Measurements from ENCODE around the gene REL. TPM values are rescaled to one million over a fixed set of nuclear protein-coding genes. Genes with fewer than 3 reads are reported as not detected.

REL gene
- total RNA-seq, 1 donor from 2014 or later = 6.8 TPM

- no peaks in the 10 kb centered on the region for H3K4me1 ChIP-seq (ENCODE audit: control insufficient read depth in 3 of 3, insufficient read depth in 3 of 3, low read length in 3 of 3)
- no peaks in the 10 kb centered on the region for H3K9me3 ChIP-seq (ENCODE audit: control insufficient read depth in 3 of 3, low read length in 3 of 3)
- no peak overlapping the region for H3K4me3 ChIP-seq (ENCODE audit: low read length in 3 of 3)
- no peaks in the 10 kb centered on the region for H3K27me3 ChIP-seq (ENCODE audit: control insufficient read depth in 3 of 3, insufficient read depth in 3 of 3, low read length in 3 of 3)
- no peak overlapping the region for H3K27ac ChIP-seq (ENCODE audit: low read depth, low read length)
- no peaks in the 10 kb centered on the region for H3K36me3 ChIP-seq (ENCODE audit: control insufficient read depth in 3 of 3, insufficient read depth in 3 of 3, low read length in 3 of 3)
- no peak overlapping the region for H3K9ac ChIP-seq (ENCODE audit: low read depth in 1 of 3, low read length in 3 of 3)
Observed at GRCh38 chr2:60844105-60844504, 37.3 kb upstream of the REL start.

GRCh38 chr2:60847854-60848253 is 33.5 kb upstream of the REL start:
- no peaks in the 10 kb centered on the region for H3K9me3 ChIP-seq (ENCODE audit: control insufficient read depth in 3 of 3, low read length in 3 of 3)
- no peaks in the 10 kb centered on the region for H3K27me3 ChIP-seq (ENCODE audit: control insufficient read depth in 3 of 3, insufficient read depth in 3 of 3, low read length in 3 of 3)
- no peaks in the 10 kb centered on the region for H3K36me3 ChIP-seq (ENCODE audit: control insufficient read depth in 3 of 3, insufficient read depth in 3 of 3, low read length in 3 of 3)
- no peaks in the 10 kb centered on the region for H3K4me1 ChIP-seq (ENCODE audit: control insufficient read depth in 3 of 3, insufficient read depth in 3 of 3, low read length in 3 of 3)
- no peak overlapping the region for H3K4me3 ChIP-seq (ENCODE audit: low read length in 3 of 3)
- H3K9ac ChIP-seq (ENCODE audit: low read depth in 1 of 3, low read length in 3 of 3) = no peak overlapping the region
- no peak overlapping the region for H3K27ac ChIP-seq (ENCODE audit: low read depth, low read length)

- no peaks in the 10 kb centered on the region for H3K9me3 ChIP-seq (ENCODE audit: control insufficient read depth in 3 of 3, low read length in 3 of 3)
- no peaks in the 10 kb centered on the region for H3K4me1 ChIP-seq (ENCODE audit: control insufficient read depth in 3 of 3, insufficient read depth in 3 of 3, low read length in 3 of 3)
- H3K36me3 ChIP-seq (ENCODE audit: control insufficient read depth in 3 of 3, insufficient read depth in 3 of 3, low read length in 3 of 3) = no peaks in the 10 kb centered on the region
- H3K27ac ChIP-seq (ENCODE audit: low read depth, low read length) = no peak overlapping the region
- H3K27me3 ChIP-seq (ENCODE audit: control insufficient read depth in 3 of 3, insufficient read depth in 3 of 3, low read length in 3 of 3) = no peaks in the 10 kb centered on the region
- no peak overlapping the region for H3K4me3 ChIP-seq (ENCODE audit: low read length in 3 of 3)
- H3K9ac ChIP-seq (ENCODE audit: low read depth in 1 of 3, low read length in 3 of 3) = no peak overlapping the region
Observed at GRCh38 chr2:60849187-60849586, 32.2 kb upstream of the REL start.

- Histone ChIP-seq H3K36me3 (ENCODE audit: control insufficient read depth in 3 of 3, insufficient read depth in 3 of 3, low read length in 3 of 3) (no peaks in the 10 kb centered on the region), H3K27ac (ENCODE audit: low read depth, low read length) (peak overlapping the region; percentile 23), H3K4me1 (ENCODE audit: control insufficient read depth in 3 of 3, insufficient read depth in 3 of 3, low read length in 3 of 3) (no peaks in the 10 kb centered on the region), H3K9ac (ENCODE audit: low read depth in 1 of 3, low read length in 3 of 3) (no peak overlapping the region), H3K27me3 (ENCODE audit: control insufficient read depth in 3 of 3, insufficient read depth in 3 of 3, low read length in 3 of 3) (no peaks in the 10 kb centered on the region), H3K4me3 (ENCODE audit: low read length in 3 of 3) (no peak overlapping the region), H3K9me3 (ENCODE audit: control insufficient read depth in 3 of 3, low read length in 3 of 3) (no peaks in the 10 kb centered on the region)
Observed at GRCh38 chr2:60852282-60852860, 29.0 kb upstream of the REL start.

GRCh38 chr2:60853531-60853930 is 27.8 kb upstream of the REL start:
- H3K9ac ChIP-seq (ENCODE audit: low read depth in 1 of 3, low read length in 3 of 3) = no peak overlapping the region
- no peak overlapping the region for H3K27ac ChIP-seq (ENCODE audit: low read depth, low read length)
- no peaks in the 10 kb centered on the region for H3K27me3 ChIP-seq (ENCODE audit: control insufficient read depth in 3 of 3, insufficient read depth in 3 of 3, low read length in 3 of 3)
- no peaks in the 10 kb centered on the region for H3K4me1 ChIP-seq (ENCODE audit: control insufficient read depth in 3 of 3, insufficient read depth in 3 of 3, low read length in 3 of 3)
- H3K9me3 ChIP-seq (ENCODE audit: control insufficient read depth in 3 of 3, low read length in 3 of 3) = no peaks in the 10 kb centered on the region
- no peak overlapping the region for H3K4me3 ChIP-seq (ENCODE audit: low read length in 3 of 3)
- H3K36me3 ChIP-seq (ENCODE audit: control insufficient read depth in 3 of 3, insufficient read depth in 3 of 3, low read length in 3 of 3) = no peaks in the 10 kb centered on the region

GRCh38 chr2:60855989-60856669 is 25.2 kb upstream of the REL start:
- Histone ChIP-seq H3K9ac (ENCODE audit: low read depth in 1 of 3, low read length in 3 of 3) (no peak overlapping the region), H3K9me3 (ENCODE audit: control insufficient read depth in 3 of 3, low read length in 3 of 3) (no peaks in the 10 kb centered on the region), H3K27me3 (ENCODE audit: control insufficient read depth in 3 of 3, insufficient read depth in 3 of 3, low read length in 3 of 3) (no peaks in the 10 kb centered on the region), H3K36me3 (ENCODE audit: control insufficient read depth in 3 of 3, insufficient read depth in 3 of 3, low read length in 3 of 3) (no peaks in the 10 kb centered on the region), H3K4me1 (ENCODE audit: control insufficient read depth in 3 of 3, insufficient read depth in 3 of 3, low read length in 3 of 3) (no peaks in the 10 kb centered on the region), H3K27ac (ENCODE audit: low read depth, low read length) (no peak overlapping the region), H3K4me3 (ENCODE audit: low read length in 3 of 3) (no peak overlapping the region)

- Histone ChIP-seq H3K27ac (ENCODE audit: low read depth, low read length) (no peak overlapping the region), H3K4me1 (ENCODE audit: control insufficient read depth in 3 of 3, insufficient read depth in 3 of 3, low read length in 3 of 3) (no peaks in the 10 kb centered on the region)
Observed at GRCh38 chr2:60857056-60857455, 24.3 kb upstream of the REL start.

GRCh38 chr2:60858897-60859311 is 22.5 kb upstream of the REL start:
- no peaks in the 10 kb centered on the region for H3K36me3 ChIP-seq (ENCODE audit: control insufficient read depth in 3 of 3, insufficient read depth in 3 of 3, low read length in 3 of 3)
- H3K4me3 ChIP-seq (ENCODE audit: low read length in 3 of 3) = no peak overlapping the region
- H3K9ac ChIP-seq (ENCODE audit: low read depth in 1 of 3, low read length in 3 of 3) = no peak overlapping the region
- H3K27me3 ChIP-seq (ENCODE audit: control insufficient read depth in 3 of 3, insufficient read depth in 3 of 3, low read length in 3 of 3) = no peaks in the 10 kb centered on the region
- no peak overlapping the region for H3K27ac ChIP-seq (ENCODE audit: low read depth, low read length)
- no peaks in the 10 kb centered on the region for H3K4me1 ChIP-seq (ENCODE audit: control insufficient read depth in 3 of 3, insufficient read depth in 3 of 3, low read length in 3 of 3)
- H3K9me3 ChIP-seq (ENCODE audit: control insufficient read depth in 3 of 3, low read length in 3 of 3) = no peaks in the 10 kb centered on the region

More at GRCh38 chr2:60857056-60857455, 24.3 kb upstream of the REL start:
- no peak overlapping the region for H3K9ac ChIP-seq (ENCODE audit: low read depth in 1 of 3, low read length in 3 of 3)
- no peaks in the 10 kb centered on the region for H3K36me3 ChIP-seq (ENCODE audit: control insufficient read depth in 3 of 3, insufficient read depth in 3 of 3, low read length in 3 of 3)
- H3K9me3 ChIP-seq (ENCODE audit: control insufficient read depth in 3 of 3, low read length in 3 of 3) = no peaks in the 10 kb centered on the region
- H3K4me3 ChIP-seq (ENCODE audit: low read length in 3 of 3) = no peak overlapping the region
- H3K27me3 ChIP-seq (ENCODE audit: control insufficient read depth in 3 of 3, insufficient read depth in 3 of 3, low read length in 3 of 3) = no peaks in the 10 kb centered on the region

GRCh38 chr2:60861736-60862135 is 19.6 kb upstream of the REL start:
- no peaks in the 10 kb centered on the region for H3K27me3 ChIP-seq (ENCODE audit: control insufficient read depth in 3 of 3, insufficient read depth in 3 of 3, low read length in 3 of 3)
- H3K27ac ChIP-seq (ENCODE audit: low read depth, low read length) = no peak overlapping the region
- H3K36me3 ChIP-seq (ENCODE audit: control insufficient read depth in 3 of 3, insufficient read depth in 3 of 3, low read length in 3 of 3) = no peaks in the 10 kb centered on the region
- no peak overlapping the region for H3K9ac ChIP-seq (ENCODE audit: low read depth in 1 of 3, low read length in 3 of 3)
- H3K4me1 ChIP-seq (ENCODE audit: control insufficient read depth in 3 of 3, insufficient read depth in 3 of 3, low read length in 3 of 3) = no peaks in the 10 kb centered on the region
- no peaks in the 10 kb centered on the region for H3K9me3 ChIP-seq (ENCODE audit: control insufficient read depth in 3 of 3, low read length in 3 of 3)
- no peak overlapping the region for H3K4me3 ChIP-seq (ENCODE audit: low read length in 3 of 3)

- Histone ChIP-seq H3K36me3 (ENCODE audit: control insufficient read depth in 3 of 3, insufficient read depth in 3 of 3, low read length in 3 of 3) (no peaks in the 10 kb centered on the region), H3K4me3 (ENCODE audit: low read length in 3 of 3) (no peak overlapping the region), H3K27ac (ENCODE audit: low read depth, low read length) (no peak overlapping the region), H3K4me1 (ENCODE audit: control insufficient read depth in 3 of 3, insufficient read depth in 3 of 3, low read length in 3 of 3) (no peaks in the 10 kb centered on the region), H3K27me3 (ENCODE audit: control insufficient read depth in 3 of 3, insufficient read depth in 3 of 3, low read length in 3 of 3) (no peaks in the 10 kb centered on the region), H3K9ac (ENCODE audit: low read depth in 1 of 3, low read length in 3 of 3) (no peak overlapping the region), H3K9me3 (ENCODE audit: control insufficient read depth in 3 of 3, low read length in 3 of 3) (no peaks in the 10 kb centered on the region)
Observed at GRCh38 chr2:60862642-60863041, 18.7 kb upstream of the REL start.
